ENCODE measurements around the gene SIRPG.

DNA sequence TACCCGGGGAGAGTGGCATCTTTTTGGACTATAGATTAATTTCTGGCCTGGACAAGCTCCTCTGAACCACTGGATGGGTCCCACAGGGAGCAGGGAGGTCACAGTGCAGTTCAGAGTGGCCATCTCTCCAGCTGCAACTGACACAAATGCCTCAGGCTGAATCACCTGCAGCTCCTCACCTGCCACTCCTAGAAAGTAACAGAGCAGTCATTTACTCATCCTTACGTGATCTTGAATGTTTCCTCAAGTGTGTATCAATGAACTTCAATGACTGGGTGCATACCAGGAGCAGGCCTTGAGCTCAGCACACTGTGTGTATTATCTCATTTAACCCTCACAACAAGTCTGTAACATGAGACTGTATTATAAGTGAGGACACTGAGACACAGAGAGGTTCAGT, 40.0 kb upstream of the SIRPG start:
- TF ChIP-seq EGR1 (IDR thresholded peaks at IDR 0.05) (no peak), RAD21 (IDR thresholded peaks at IDR 0.05; ENCODE audit: low read depth) (no peak), TAF1 (IDR thresholded peaks at IDR 0.05; ENCODE audit: low read depth) (no peak), REST (IDR thresholded peaks at IDR 0.05; ENCODE audit: low read depth) (no peak), EP300 (IDR thresholded peaks at IDR 0.05; ENCODE audit: borderline replicate concordance) (no peak), CEBPB (IDR thresholded peaks at IDR 0.05) (no peak), USF1 (IDR thresholded peaks at IDR 0.05) (no peak), ZBTB7A (IDR thresholded peaks at IDR 0.05; ENCODE audit: low read depth) (no peak), CREB1 (IDR thresholded peaks at IDR 0.05; ENCODE audit: low read depth) (no peak), TCF12 (IDR thresholded peaks at IDR 0.05; ENCODE audit: low read depth) (no peak), TEAD4 (IDR thresholded peaks at IDR 0.05) (no peak), NFIC (IDR thresholded peaks at IDR 0.05) (no peak)
- TF ChIP-seq, protein P1, sequence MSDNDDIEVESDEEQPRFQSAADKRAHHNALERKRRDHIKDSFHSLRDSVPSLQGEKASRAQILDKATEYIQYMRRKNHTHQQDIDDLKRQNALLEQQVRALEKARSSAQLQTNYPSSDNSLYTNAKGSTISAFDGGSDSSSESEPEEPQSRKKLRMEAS (IDR thresholded peaks at IDR 0.05), result no peak
